SK-N-SH treated with all-trans-retinoic acid at 6 μM for 48 hours (cell line): ENCODE measurements around the gene TRABD.

Experiments used
- ATAC-seq: fragments of 200-7000 bp; cut with Tn5 transposase; 3 replicates; pipeline ENCODE4 v1.9.1; 2020; ENCODE audit warnings: mild to moderate bottlenecking, moderate library complexity
- CREB5 ChIP-seq: fragments of 250-450 bp; sonication (Bioruptor Pico); IDR thresholded peaks from 2 replicates; pipeline ENCODE4 v1.5.1; 2020; ENCODE audit warnings: low read depth, mild to moderate bottlenecking, moderate library complexity
- CSDC2 ChIP-seq: fragments of 250-450 bp; sonication (Bioruptor Pico); IDR thresholded peaks from 2 replicates; pipeline ENCODE4 v1.5.0; 2020; ENCODE audit warnings: mild to moderate bottlenecking, moderate library complexity
- ESRRG ChIP-seq: fragments of 250-450 bp; sonication (Bioruptor Pico); IDR thresholded peaks from 2 replicates; pipeline ENCODE4 v1.6.1; 2021; ENCODE audit warnings: mild to moderate bottlenecking
- GLIS3 ChIP-seq: fragments of 250-450 bp; sonication (Bioruptor Pico); IDR thresholded peaks from 2 replicates; pipeline ENCODE4 v1.5.0; 2020; ENCODE audit warnings: mild to moderate bottlenecking, moderate library complexity
- ISL1 ChIP-seq: fragments of 250-450 bp; sonication (Bioruptor Pico); IDR thresholded peaks from 2 replicates; pipeline ENCODE4 v2.1.2; 2022; ENCODE audit warnings: mild to moderate bottlenecking, moderate library complexity
- OSR1 ChIP-seq: fragments of 250-450 bp; sonication (Bioruptor Pico); IDR thresholded peaks from 2 replicates; pipeline ENCODE4 v1.8.0; 2022; ENCODE audit warnings: moderate library complexity, mild to moderate bottlenecking, inconsistent platforms
- POU6F1 ChIP-seq: fragments of 250-450 bp; sonication (Bioruptor Pico); IDR thresholded peaks from 2 replicates; pipeline ENCODE4 v1.8.0; 2021; ENCODE audit warnings: low read depth, mild to moderate bottlenecking, moderate library complexity, borderline replicate concordance
- PPARA ChIP-seq: fragments of 250-450 bp; sonication (Bioruptor Pico); IDR thresholded peaks from 2 replicates; pipeline ENCODE4 v1.5.0; 2020; ENCODE audit warnings: mild to moderate bottlenecking, borderline replicate concordance
- SNAI2 ChIP-seq: fragments of 250-450 bp; sonication (Bioruptor Pico); IDR thresholded peaks from 2 replicates; pipeline ENCODE4 v1.5.0; 2020; ENCODE audit warnings: mild to moderate bottlenecking, moderate library complexity
- TCF4 ChIP-seq: fragments of 250-450 bp; sonication (Bioruptor Pico); IDR thresholded peaks from 2 replicates; pipeline ENCODE4 v1.8.0; 2021; ENCODE audit warnings: mild to moderate bottlenecking, moderate library complexity, borderline replicate concordance
- ZC3H10 ChIP-seq: fragments of 250-450 bp; sonication (Bioruptor Pico); IDR thresholded peaks from 2 replicates; pipeline ENCODE4 v1.5.1; 2021; ENCODE audit warnings: mild to moderate bottlenecking, moderate library complexity
- ZFP3 ChIP-seq: fragments of 250-450 bp; sonication (Bioruptor Pico); IDR thresholded peaks from 2 replicates; pipeline ENCODE4 v1.5.0; 2020; ENCODE audit warnings: mild to moderate bottlenecking, moderate library complexity
- ZFP30 ChIP-seq: fragments of 450-650 bp; formaldehyde crosslinking; IDR thresholded peaks from 2 replicates; pipeline ENCODE4 v1.5.0; 2022; ENCODE audit warnings: mild to moderate bottlenecking, moderate library complexity
- ZNF565 ChIP-seq: fragments of 450-650 bp; formaldehyde crosslinking; conservative IDR thresholded peaks from 2 replicates; pipeline ENCODE4 v1.5.0; 2020; ENCODE audit warnings: low read depth, mild to moderate bottlenecking, moderate library complexity
- ZNF70 ChIP-seq: fragments of 450-650 bp; formaldehyde crosslinking; IDR thresholded peaks from 2 replicates; pipeline ENCODE4 v1.5.0; 2020; ENCODE audit warnings: mild to moderate bottlenecking, moderate library complexity
- ZNF8 ChIP-seq: fragments of 450-650 bp; formaldehyde crosslinking; IDR thresholded peaks from 2 replicates; pipeline ENCODE4 v1.5.0; 2020; ENCODE audit warnings: mild to moderate bottlenecking, moderate library complexity
- TF ChIP-seq, protein P1 (sequence below): fragments of 250-450 bp; sonication (Bioruptor Pico); IDR thresholded peaks from 2 replicates; pipeline ENCODE4 v1.8.0; 2020; ENCODE audit warnings: mild to moderate bottlenecking, moderate library complexity, borderline replicate concordance
- TF ChIP-seq, protein P2 (sequence below): fragments of 250-450 bp; sonication (Bioruptor Pico); IDR thresholded peaks from 2 replicates; pipeline ENCODE4 v1.5.0; 2020; ENCODE audit warnings: mild to moderate bottlenecking, moderate library complexity
- TF ChIP-seq, protein P3 (sequence below): fragments of 250-450 bp; sonication (Bioruptor Pico); IDR thresholded peaks from 2 replicates; pipeline ENCODE4 v1.5.1; 2021; ENCODE audit warnings: mild to moderate bottlenecking, moderate library complexity

Gene TRABD

DNA sequence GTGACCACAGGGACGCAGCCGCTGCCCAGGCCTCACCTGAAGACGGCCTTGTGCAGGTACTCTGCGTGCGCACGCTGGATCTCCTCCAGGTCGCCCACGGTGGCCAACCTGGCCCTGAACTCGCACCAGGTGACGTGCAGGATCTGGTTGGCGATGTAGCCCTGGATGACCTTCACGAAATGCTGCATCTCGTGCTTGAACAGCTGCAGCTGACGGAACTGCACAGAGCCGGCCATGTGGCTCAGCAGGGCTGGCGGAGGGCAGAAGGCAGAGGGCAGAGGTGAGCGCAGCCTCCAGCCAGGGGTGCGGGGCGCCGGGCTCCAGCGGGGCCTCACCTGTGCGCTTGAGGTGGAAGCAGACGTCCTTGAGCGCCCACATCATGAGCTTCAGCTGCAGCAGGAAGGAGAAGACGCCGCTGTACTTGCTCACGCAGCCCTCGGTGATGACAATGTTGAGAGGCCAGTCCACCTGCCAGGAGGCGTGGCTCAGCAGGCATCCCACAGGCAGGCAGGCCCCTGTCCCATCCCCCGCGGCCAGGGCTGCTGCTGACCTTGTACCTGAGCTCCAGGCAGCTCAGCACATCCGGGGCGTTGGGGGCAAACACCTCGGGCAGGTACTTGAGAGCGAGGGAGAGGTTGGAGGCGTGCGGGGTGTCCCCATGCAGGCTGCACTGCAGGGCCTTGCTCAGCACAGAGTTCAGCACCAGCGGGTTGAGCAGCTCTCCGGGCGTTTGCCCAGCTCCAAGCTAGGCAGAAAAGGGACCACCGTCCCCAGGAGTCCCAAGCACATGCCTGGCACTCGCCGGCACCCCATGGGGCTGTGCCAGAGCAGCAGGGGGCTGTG is 32.7 kb downstream of the TRABD start:
- ATAC-seq = peak; percentile 7
- TF ChIP-seq GLIS3 (CRISPR knock-in tag) (no peak), ISL1 (CRISPR knock-in tag) (no peak), SNAI2 (CRISPR knock-in tag) (no peak), ZNF8 (CRISPR knock-in tag) (no peak), ZNF70 (CRISPR knock-in tag) (no peak), ZNF565 (no peak), POU6F1 (CRISPR knock-in tag) (no peak), ZC3H10 (no peak), PPARA (CRISPR knock-in tag) (no peak), ESRRG (CRISPR knock-in tag) (no peak), ZFP30 (CRISPR knock-in tag) (no peak), ZFP3 (no peak)
- TF ChIP-seq, protein P1, sequence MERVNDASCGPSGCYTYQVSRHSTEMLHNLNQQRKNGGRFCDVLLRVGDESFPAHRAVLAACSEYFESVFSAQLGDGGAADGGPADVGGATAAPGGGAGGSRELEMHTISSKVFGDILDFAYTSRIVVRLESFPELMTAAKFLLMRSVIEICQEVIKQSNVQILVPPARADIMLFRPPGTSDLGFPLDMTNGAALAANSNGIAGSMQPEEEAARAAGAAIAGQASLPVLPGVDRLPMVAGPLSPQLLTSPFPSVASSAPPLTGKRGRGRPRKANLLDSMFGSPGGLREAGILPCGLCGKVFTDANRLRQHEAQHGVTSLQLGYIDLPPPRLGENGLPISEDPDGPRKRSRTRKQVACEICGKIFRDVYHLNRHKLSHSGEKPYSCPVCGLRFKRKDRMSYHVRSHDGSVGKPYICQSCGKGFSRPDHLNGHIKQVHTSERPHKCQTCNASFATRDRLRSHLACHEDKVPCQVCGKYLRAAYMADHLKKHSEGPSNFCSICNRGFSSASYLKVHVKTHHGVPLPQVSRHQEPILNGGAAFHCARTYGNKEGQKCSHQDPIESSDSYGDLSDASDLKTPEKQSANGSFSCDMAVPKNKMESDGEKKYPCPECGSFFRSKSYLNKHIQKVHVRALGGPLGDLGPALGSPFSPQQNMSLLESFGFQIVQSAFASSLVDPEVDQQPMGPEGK (CRISPR knock-in tag) = no peak

DNA sequence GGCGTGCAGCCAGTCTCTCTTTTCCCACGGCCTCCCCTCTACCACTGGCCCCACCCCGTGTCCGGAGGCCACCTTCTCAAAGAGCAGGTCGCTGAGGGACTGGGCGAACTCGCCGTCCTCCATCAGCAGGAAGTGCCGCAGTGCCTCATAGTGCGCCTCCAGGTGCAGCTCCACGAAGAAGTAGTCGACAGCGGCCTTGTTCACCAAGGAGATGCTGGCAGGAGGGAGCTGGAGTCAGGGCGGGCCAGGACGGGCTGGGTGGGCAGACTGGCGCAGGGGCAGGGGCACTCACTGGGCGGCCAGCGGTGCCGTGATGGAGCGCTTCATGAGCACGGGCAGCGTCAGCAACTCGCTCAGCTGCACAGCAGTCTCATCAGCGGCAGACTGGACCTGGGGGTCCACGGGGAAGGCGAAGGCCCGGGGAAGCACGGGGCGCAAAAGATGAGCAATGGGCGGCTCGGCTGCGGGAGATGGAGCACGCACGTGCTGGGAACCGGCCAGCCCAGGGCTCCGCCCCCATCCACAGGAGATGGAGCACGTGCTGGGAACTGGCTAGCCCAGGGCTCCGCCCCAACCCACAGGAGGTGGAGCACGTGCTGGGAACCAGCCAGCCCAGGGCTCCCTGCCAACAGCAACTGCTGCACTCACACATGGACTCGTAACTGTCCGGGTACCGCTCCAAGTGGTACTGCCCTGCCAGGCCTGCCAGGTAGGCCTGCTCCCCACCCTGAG is 33.4 kb downstream of the TRABD start:
- no peak for TF ChIP-seq ZNF70 (CRISPR knock-in tag)
- TF ChIP-seq TCF4 (CRISPR knock-in tag) = no peak
- TF ChIP-seq, protein P1 (CRISPR knock-in tag) = no peak
- TF ChIP-seq ZC3H10 = no peak
- no peak for TF ChIP-seq OSR1
- no peak for TF ChIP-seq ZNF565
- TF ChIP-seq CREB5 (CRISPR knock-in tag) = no peak
- TF ChIP-seq, protein P2, sequence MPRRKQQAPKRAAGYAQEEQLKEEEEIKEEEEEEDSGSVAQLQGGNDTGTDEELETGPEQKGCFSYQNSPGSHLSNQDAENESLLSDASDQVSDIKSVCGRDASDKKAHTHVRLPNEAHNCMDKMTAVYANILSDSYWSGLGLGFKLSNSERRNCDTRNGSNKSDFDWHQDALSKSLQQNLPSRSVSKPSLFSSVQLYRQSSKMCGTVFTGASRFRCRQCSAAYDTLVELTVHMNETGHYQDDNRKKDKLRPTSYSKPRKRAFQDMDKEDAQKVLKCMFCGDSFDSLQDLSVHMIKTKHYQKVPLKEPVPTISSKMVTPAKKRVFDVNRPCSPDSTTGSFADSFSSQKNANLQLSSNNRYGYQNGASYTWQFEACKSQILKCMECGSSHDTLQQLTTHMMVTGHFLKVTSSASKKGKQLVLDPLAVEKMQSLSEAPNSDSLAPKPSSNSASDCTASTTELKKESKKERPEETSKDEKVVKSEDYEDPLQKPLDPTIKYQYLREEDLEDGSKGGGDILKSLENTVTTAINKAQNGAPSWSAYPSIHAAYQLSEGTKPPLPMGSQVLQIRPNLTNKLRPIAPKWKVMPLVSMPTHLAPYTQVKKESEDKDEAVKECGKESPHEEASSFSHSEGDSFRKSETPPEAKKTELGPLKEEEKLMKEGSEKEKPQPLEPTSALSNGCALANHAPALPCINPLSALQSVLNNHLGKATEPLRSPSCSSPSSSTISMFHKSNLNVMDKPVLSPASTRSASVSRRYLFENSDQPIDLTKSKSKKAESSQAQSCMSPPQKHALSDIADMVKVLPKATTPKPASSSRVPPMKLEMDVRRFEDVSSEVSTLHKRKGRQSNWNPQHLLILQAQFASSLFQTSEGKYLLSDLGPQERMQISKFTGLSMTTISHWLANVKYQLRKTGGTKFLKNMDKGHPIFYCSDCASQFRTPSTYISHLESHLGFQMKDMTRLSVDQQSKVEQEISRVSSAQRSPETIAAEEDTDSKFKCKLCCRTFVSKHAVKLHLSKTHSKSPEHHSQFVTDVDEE (CRISPR knock-in tag) = no peak
- TF ChIP-seq GLIS3 (CRISPR knock-in tag) = no peak
- no peak for TF ChIP-seq ISL1 (CRISPR knock-in tag)
- TF ChIP-seq ZFP3 = no peak
- TF ChIP-seq, protein P3, sequence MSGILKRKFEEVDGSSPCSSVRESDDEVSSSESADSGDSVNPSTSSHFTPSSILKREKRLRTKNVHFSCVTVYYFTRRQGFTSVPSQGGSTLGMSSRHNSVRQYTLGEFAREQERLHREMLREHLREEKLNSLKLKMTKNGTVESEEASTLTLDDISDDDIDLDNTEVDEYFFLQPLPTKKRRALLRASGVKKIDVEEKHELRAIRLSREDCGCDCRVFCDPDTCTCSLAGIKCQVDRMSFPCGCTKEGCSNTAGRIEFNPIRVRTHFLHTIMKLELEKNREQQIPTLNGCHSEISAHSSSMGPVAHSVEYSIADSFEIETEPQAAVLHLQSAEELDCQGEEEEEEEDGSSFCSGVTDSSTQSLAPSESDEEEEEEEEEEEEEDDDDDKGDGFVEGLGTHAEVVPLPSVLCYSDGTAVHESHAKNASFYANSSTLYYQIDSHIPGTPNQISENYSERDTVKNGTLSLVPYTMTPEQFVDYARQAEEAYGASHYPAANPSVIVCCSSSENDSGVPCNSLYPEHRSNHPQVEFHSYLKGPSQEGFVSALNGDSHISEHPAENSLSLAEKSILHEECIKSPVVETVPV = no peak
- TF ChIP-seq PPARA (CRISPR knock-in tag) = no peak
- no peak for TF ChIP-seq CSDC2 (CRISPR knock-in tag)
- TF ChIP-seq, all 23 proteins: peak for 0
- peak; percentile 66 for ATAC-seq
